Fibroblast of skin of right biceps (primary cell): ENCODE results near the gene ENG.
"Not testable (repeated sequence)": the region's sequence is repeated elsewhere in the genome, so short reads cannot be mapped to it uniquely, and the experiment has no call there.

Source experiments
- DNase-seq: peaks from one replicate; pipeline ENCODE4 v3.0.0-alpha.2; 2013

ENG gene

GRCh38 chr9:127863191-127863621, 8.7 kb upstream of the ENG start:
- no peak for DNase-seq

DNA sequence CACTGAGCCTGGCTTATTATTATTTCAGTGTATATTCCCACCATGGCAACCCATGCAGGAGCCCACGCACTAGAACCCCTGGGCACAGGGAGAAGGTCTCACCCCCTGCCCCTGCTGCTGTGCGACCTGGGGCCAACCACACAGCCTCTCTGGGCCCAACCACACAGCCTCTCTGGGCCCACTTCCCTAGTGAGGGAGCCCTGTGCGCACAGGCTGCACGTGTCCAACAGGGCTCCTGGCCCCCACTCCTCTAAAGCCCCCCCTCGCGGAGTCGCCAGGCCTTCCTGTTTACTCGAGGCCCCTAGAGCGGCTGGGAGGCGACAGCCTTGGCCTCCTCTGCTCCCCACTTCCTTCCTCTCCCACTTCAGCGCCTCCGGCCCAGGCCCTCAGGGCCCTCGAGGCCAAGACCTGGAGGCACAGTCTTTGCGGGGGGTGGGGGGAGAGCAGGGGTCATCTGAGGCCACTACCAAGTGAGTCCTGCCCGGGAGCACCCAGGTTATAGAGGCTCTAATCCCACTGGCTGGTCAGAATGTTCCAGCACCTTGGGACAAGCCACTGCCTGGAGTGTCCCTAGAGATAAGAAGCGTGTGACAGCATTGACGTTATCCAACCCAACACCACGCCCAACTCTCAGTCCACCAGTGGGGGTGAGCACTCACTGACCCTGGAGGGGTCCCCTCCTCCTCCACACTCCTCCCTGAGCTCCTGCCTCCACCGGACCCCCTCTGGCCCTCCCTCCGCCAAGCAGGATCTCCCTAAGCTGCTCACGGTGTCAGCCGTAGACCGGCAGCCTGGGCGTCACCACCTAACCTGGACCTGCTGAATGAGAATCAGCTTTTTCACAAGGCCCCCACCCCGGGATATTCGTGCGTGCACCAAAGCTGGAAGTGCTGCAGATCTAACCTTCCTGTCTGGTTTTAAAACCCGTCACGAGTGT, 7.9 kb upstream of the ENG start:
- DNase-seq: no peak

DNA sequence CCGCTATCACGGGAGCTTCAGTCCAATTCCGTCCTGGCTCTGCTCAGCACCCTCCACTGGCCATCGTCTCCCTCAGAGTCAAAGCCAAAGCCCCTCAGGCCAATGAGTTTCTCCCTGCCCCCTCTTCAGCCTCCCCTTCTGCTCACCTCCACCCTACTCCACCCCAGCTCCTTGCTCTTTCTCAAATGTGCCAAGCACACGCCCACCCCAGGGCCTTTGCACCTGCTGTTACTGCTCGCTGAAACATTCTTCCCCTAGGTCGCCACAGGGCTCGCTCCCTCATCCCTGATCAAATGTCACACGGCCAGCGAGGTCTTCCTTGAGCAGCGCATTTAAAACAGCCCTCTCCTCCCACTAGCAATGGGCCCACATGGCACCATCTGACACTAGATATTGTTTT, 6.3 kb upstream of the ENG start:
- no peak for DNase-seq

GRCh38 chr9:127860260-127860659, 5.8 kb upstream of the ENG start:
- no peak for DNase-seq

DNA sequence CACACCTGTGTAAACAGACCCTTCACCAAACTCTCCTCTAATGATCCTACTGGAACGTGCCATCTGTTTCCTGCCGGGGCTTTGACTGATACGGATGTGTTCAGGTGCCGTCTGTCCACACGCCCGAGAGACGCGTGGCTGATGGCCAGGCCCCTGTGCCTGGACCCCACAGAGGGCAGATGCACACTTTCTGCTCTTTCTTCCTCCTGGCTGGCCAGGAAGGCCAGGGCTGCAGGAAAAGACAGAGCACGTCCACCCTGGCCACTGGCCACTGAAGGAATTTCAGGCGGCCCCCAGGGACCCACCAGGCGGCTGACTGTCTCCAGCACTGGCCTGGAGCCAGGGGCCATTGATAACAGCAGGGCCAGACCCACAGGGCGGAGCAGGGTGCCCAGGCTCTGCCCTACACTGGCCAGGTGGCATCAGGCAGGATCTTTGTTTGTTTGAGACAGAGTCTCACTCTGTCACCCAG, 3.6 kb upstream of the ENG start:
- peak; percentile 44 for DNase-seq

GRCh38 chr9:127857278-127857677, 2.8 kb upstream of the ENG start:
- DNase-seq: no peak

DNA sequence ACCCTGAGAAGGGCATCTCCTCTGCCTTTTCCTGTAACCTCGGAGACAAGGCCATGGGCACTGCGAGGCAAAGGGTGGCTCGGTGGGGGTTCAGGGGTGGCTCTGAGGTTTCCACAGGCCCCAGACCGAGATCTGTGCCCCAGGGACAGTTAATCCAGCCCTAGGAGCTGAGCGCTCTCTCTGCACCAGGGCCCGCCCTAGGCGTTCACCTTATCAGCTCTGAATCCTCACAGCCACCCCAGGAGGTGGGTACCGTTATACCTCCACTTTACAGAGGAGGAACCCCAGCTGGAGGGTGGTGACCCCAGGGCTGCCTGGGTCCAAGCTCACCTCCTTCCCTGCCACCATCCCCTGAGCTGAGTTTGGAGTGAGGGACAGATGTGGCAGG, 2.3 kb upstream of the ENG start:
- DNase-seq: no peak

GRCh38 chr9:127856094-127856728, 1.8 kb upstream of the ENG start:
- no peak for DNase-seq

DNA sequence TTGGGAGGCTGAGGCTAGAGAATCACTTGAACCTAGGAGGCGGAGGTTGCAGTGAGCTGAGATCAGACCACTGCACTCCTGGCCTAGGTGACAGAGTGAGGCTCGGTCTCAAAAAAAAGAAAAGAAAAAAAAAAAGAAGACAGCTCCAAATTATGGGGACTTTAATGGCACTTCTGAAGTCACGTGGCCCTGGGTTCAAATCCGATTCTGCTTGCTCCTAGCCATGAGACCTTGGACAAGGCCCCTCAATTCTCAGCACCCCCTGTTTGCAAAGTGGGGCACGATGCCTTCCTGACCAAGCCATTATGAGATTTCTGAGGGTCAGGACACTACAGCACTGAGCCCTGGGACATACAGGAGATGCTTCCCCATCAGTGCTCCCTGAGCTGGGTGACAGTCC, 1.1 kb upstream of the ENG start:
- no peak for DNase-seq

- DNase-seq: no peak
Observed at GRCh38 chr9:127854960-127855359, 502 bp upstream of the ENG start.

DNA sequence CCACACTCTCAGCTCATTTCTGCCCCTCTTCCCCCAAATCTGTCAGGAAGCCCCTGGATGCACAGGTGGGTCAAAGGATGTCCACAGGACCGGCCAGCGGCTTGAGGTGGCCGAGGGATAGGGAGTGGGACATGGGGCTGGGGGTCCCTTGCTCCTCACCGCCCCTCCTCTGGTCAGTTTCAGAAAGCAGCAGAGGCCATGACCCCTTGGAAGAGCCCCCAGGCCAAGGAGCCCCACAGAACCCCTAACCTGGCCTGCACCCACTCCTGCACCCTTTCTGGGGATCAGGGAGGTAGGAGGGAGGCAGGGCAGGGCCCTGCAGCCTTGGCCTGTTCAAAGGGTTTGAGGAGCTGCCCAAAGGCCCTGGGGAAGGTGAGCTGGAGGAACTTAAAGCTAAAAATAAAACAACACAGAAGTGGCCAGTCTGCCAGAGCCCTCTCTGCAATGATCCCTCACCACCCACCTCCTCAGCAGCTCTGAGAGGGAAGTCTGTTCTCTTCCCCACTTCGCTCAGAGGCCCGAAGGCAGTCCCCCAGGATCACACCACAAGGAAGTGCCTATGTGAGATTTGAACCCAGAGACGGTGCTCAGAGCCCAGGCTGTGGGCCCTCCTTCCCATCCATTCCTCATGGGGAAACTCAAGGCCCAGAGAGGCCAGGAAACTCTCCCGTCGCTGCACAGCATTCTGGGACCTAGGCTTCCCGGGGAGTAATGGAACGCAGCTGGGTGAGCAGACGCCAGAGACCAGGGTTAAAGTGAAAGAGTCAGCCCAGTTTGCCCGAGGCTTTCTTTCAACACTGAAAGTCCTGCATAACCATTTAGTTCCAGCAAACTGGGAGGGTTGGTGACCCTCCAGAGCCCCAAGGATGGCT, 910 bp downstream of the ENG start:
- DNase-seq: no peak

DNA sequence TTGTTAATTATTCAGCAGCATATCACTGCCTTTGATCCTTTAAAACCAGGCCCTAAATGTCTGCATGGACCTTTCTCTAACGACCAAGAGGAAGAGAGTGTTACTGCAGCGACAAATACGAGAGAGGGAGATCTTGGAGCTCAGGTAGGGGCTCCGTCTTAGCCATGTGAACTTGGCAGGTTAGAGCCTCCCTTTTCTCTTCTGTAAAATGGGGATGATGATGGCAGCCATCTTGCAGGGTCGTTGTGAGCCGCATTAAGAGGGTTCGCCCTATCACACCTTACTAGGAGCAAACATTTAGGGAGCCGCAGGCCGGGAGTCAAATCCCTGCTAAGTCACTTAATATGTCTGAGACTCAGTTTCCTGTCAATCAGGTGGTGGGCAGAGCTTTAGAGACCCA, 1.6 kb downstream of the ENG start:
- no peak for DNase-seq

DNA sequence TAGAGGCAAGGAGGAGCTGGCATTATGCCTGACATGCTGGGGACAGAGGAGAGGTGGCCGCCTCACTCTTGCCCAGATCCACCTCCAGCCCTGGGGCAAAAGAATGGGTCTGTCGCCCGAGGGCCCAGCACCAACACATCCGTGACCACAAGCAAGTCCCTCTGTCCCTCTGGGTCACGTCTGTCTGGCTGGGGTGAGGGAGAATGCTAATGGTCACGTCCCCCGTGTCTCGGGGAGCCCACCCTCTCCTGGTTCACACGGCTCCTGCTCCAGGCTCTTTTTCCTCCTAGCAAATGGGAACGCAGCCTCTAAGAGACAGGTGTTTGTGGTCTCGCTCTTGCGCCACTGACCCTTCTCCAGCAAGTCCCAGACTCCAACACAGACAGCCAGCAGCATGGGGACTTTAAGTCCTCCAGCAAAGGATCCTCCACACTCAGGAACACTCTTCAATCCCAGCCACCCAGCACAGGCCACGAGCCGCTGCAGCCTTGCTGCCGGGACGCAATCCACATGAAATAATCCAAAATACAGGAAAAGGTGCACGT, 4.1 kb downstream of the ENG start:
- DNase-seq: no peak

GRCh38 chr9:127848756-127849504, 5.5 kb downstream of the ENG start:
- DNase-seq: no peak

- DNase-seq: no peak
Observed at GRCh38 chr9:127847833-127848755, 6.4 kb downstream of the ENG start.

- no peak for DNase-seq
Observed at GRCh38 chr9:127847178-127847510, 7.3 kb downstream of the ENG start.

DNA sequence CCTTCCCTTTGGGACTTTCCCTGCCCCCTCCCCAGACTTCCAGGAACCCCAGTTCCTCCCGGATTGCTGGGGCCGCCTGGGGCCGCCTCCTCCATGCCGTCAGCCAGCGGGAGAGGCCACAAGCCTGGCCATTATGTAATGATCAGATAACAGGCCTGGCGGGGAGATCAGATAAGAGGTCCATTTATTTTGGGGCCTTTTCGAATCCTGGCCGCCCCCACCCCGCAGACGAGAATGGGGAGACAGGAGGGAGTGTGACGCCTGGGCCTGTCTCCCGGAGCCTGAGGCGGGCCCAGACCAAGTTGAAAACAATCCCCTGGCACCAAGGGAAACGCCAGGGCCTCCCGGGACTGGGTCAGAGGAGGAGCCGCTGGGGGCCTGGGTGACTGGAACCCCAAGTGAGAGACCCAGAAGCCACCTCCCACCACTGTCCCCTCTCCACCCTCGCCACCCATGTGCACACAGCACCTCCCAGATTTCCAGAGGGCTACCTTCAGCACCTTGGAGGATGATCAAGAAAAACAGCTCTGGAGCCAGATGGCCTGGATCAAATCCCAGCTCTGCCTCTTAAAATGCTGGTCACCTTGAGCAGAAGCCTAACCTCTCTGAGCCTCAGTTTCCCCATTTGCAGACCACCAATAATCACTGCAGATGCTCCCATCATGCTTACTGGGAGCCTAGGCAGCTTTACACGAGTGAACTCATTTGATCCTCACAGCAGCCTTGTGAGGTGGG, 7.8 kb downstream of the ENG start:
- no peak for DNase-seq

GRCh38 chr9:127845619-127846018, 8.8 kb downstream of the ENG start:
- DNase-seq: not testable (repeated sequence)

GRCh38 chr9:127844821-127845359, 9.6 kb downstream of the ENG start:
- DNase-seq: peak; percentile 72
